A549 (cell line): ENCODE measurements around the gene SLC27A1. TPM values are rescaled to one million over a fixed set of nuclear protein-coding genes. Genes with fewer than 3 reads are reported as not detected.

ENCODE experiments used
- ATAC-seq, 2 experiments: fragments of 200-7000 bp in 1 of 2; fragments of >200 bp in 1 of 2; cut with Nextera tagmentation in 1 of 2; cut with Tn5 transposase in 1 of 2; 3 replicates each; pipeline versions ENCODE4 v1.8.0 to v1.9.1; 2018 to 2020; ENCODE audit warnings: mild to moderate bottlenecking in 1 of 2, moderate library complexity in 1 of 2
- CTCF ChIA-PET: fragments of 300-600 bp; sonication (Branson Sonifier 250); formaldehyde crosslinking; extraction: SDS; loops from one replicate; lab custom pipeline; 2021; ENCODE audit warnings: antibody characterized with exemption, inconsistent platforms; lab: Yijun Ruan, JAX
- POLR2A ChIA-PET: fragments of 350-600 bp; formaldehyde crosslinking; extraction: SDS; loops from one replicate; lab custom pipeline; 2021; ENCODE audit warnings: antibody characterized with exemption, inconsistent platforms; lab: Yijun Ruan, JAX
- DNase-seq, 2 experiments: peaks; one replicate each; pipeline versions ENCODE4 v3.0.0 to v3.0.0-alpha.2; 2011 to 2016; ENCODE audit warnings: low read depth in 1 of 2, low spot score in 1 of 2
- FAIRE-seq: peaks from 2 replicates; lab custom pipeline; 2011; peaks lifted over from hg19 to GRCh38; lab: Jason Lieb, UNC
- H3K27ac ChIP-seq, 2 experiments: fragments of >200 bp; sonication (Bioruptor Twin); formaldehyde crosslinking; 3 replicates each; pipeline ENCODE4 v1.5.1; 2016 to 2017
- H3K4me1 ChIP-seq: fragments of >200 bp; sonication (Bioruptor Twin); formaldehyde crosslinking; 3 replicates; pipeline ENCODE4 v1.6.1; 2016
- H3K4me2 ChIP-seq: fragments of >200 bp; sonication (Bioruptor Twin); formaldehyde crosslinking; 3 replicates; pipeline ENCODE4 v1.6.1; 2016
- H3K4me3 ChIP-seq: fragments of >200 bp; sonication (Bioruptor Twin); formaldehyde crosslinking; 3 replicates; pipeline ENCODE4 v1.5.1; 2016
- H3K9me3 ChIP-seq: fragments of >200 bp; sonication (Bioruptor Twin); formaldehyde crosslinking; 3 replicates; pipeline ENCODE4 v1.6.1; 2016
- CBX2 ChIP-seq: fragments of 200-600 bp; sonication (generic); IDR thresholded peaks from 2 replicates; pipeline ENCODE4 v1.6.1; 2016; ENCODE audit warnings: low read depth, mild to moderate bottlenecking, borderline replicate concordance
- CTCF ChIP-seq: fragments of >200 bp; sonication (Bioruptor Twin); formaldehyde crosslinking; IDR thresholded peaks from 3 replicates; pipeline ENCODE4 v1.5.1; 2016
- EHF ChIP-seq: fragments of 250-450 bp; sonication (Bioruptor Pico); IDR thresholded peaks from 2 replicates; pipeline ENCODE4 v1.5.0; 2020; ENCODE audit warnings: mild to moderate bottlenecking
- EHMT2 ChIP-seq: fragments of 200-600 bp; sonication (generic); IDR thresholded peaks from 2 replicates; pipeline ENCODE4 v1.6.1; 2016; ENCODE audit warnings: antibody characterized with exemption, low read depth, mild to moderate bottlenecking, moderate library complexity
- ELK1 ChIP-seq: fragments of 150-350 bp; IDR thresholded peaks from 2 replicates; pipeline ENCODE4 v1.6.1; 2014; ENCODE audit warnings: low read depth, mild to moderate bottlenecking, low read length
- ESRRA ChIP-seq: fragments of 150-350 bp; IDR thresholded peaks from 2 replicates; pipeline ENCODE4 v1.6.1; 2014; ENCODE audit warnings: mild to moderate bottlenecking, low read length, borderline replicate concordance
- FOSB ChIP-seq: fragments of 250-450 bp; sonication (Bioruptor Pico); IDR thresholded peaks from 2 replicates; pipeline ENCODE4 v1.5.0; 2020; ENCODE audit warnings: mild to moderate bottlenecking, moderate library complexity
- FOSL2 ChIP-seq, 2 experiments: fragments of 450-650 bp in 1 of 2; fragments of >200 bp in 1 of 2; sonication (Bioruptor Twin) in 1 of 2; formaldehyde crosslinking; IDR thresholded peaks; 2 replicates each; pipeline versions ENCODE4 v1.5.0 to v1.6.1; 2016 to 2020; ENCODE audit warnings: mild to moderate bottlenecking in 1 of 2, moderate library complexity in 1 of 2
- FOXS1 ChIP-seq: fragments of 250-450 bp; sonication (Bioruptor Pico); IDR thresholded peaks from 2 replicates; pipeline ENCODE4 v1.5.0; 2020; ENCODE audit warnings: mild to moderate bottlenecking, moderate library complexity
- GATA3 ChIP-seq: IDR thresholded peaks from 2 replicates; pipeline ENCODE4 v1.6.1; 2012; ENCODE audit warnings: borderline replicate concordance
- HES2 ChIP-seq: fragments of >200 bp; sonication (Bioruptor Twin); formaldehyde crosslinking; IDR thresholded peaks from 2 replicates; pipeline ENCODE4 v1.6.1; 2016
- HEYL ChIP-seq: fragments of 250-450 bp; sonication (Bioruptor Pico); IDR thresholded peaks from 2 replicates; pipeline ENCODE4 v1.8.0; 2021; ENCODE audit warnings: mild to moderate bottlenecking, moderate library complexity
- HOXA7 ChIP-seq: fragments of 250-450 bp; sonication (Bioruptor Pico); IDR thresholded peaks from 2 replicates; pipeline ENCODE4 v1.5.0; 2020; ENCODE audit warnings: mild to moderate bottlenecking, moderate library complexity
- KDM5A ChIP-seq: fragments of 200-600 bp; sonication (generic); IDR thresholded peaks from 2 replicates; pipeline ENCODE4 v1.6.1; 2016; ENCODE audit warnings: antibody characterized with exemption, mild to moderate bottlenecking
- MAFK ChIP-seq: fragments of 450-650 bp; IDR thresholded peaks from 2 replicates; pipeline ENCODE4 v1.6.1; 2014; ENCODE audit not compliant: partially characterized antibody
- MAZ ChIP-seq: fragments of 150-350 bp; IDR thresholded peaks from 2 replicates; pipeline ENCODE4 v1.6.1; 2014; ENCODE audit warnings: antibody characterized with exemption, low read depth, low read length, borderline replicate concordance
- MYC ChIP-seq: IDR thresholded peaks from 2 replicates; pipeline ENCODE4 v1.6.1; 2012; ENCODE audit warnings: mild to moderate bottlenecking, inconsistent platforms, low read length, improper control_type of control experiment, borderline replicate concordance
- POLR2A ChIP-seq: IDR thresholded peaks from 2 replicates; pipeline ENCODE4 v1.6.1; 2012; ENCODE audit warnings: mild to moderate bottlenecking, low read length
- POLR2AphosphoS2 ChIP-seq: conservative IDR thresholded peaks from 2 replicates; pipeline ENCODE4 v1.6.1; 2012; ENCODE audit warnings: low read length, improper control_type of control experiment, inconsistent platforms
- RARB ChIP-seq: fragments of 250-450 bp; sonication (Bioruptor Pico); IDR thresholded peaks from 2 replicates; pipeline ENCODE4 v1.8.0; 2021; ENCODE audit warnings: mild to moderate bottlenecking, moderate library complexity
- RCOR1 ChIP-seq: fragments of 150-350 bp; IDR thresholded peaks from 2 replicates; pipeline ENCODE4 v1.6.1; 2014; ENCODE audit warnings: antibody characterized with exemption, low read length, low read depth
- REST ChIP-seq: fragments of 200-600 bp; sonication (generic); IDR thresholded peaks from 2 replicates; pipeline ENCODE4 v1.6.1; 2016; ENCODE audit warnings: antibody characterized with exemption, mild to moderate bottlenecking, moderate library complexity
- RFX5 ChIP-seq: fragments of 450-650 bp; IDR thresholded peaks from 2 replicates; pipeline ENCODE4 v1.7.1; 2014; ENCODE audit warnings: antibody characterized with exemption, mild to moderate bottlenecking, moderate library complexity
- USF2 ChIP-seq: fragments of 450-650 bp; IDR thresholded peaks from 2 replicates; pipeline ENCODE4 v1.6.1; 2014; ENCODE audit warnings: antibody characterized with exemption
- ZFP36 ChIP-seq: fragments of 450-650 bp; IDR thresholded peaks from 2 replicates; pipeline ENCODE4 v1.6.1; 2014; ENCODE audit warnings: borderline replicate concordance; ENCODE audit not compliant: partially characterized antibody
- ZSCAN20 ChIP-seq: fragments of 250-450 bp; sonication (Bioruptor Pico); IDR thresholded peaks from 2 replicates; pipeline ENCODE4 v1.8.0; 2022; ENCODE audit warnings: mild to moderate bottlenecking, moderate library complexity
- WGBS: methylation state at CpG from one replicate; pipeline ENCODE4 v1.1.6; 2017; ENCODE audit errors: missing lambda C conversion rate; 5-methylcytosine and 5-hydroxymethylcytosine counted together
- polyA plus RNA-seq, 4 experiments: library from polyadenylated mRNA; depleted of rRNA in 3 of 4; stranded (reverse); fragments of >200 nt; fragmentation: RNase III in 1 of 4; extraction: RNeasy Plus Mini Kit Qiagen cat#74134 plus additional on column Dnase treatment in 1 of 4; gene quantifications; 2 replicates in 3 of 4; 3 replicates in 1 of 4; pipeline ENCODE4 v1.2.3, GENCODE V29; 2011 to 2017

SLC27A1 gene
- polyA plus RNA-seq, 2 of the 4 experiments (the other 2 are of a cell fraction), result 1.8 to 2.5 TPM

- Histone ChIP-seq H3K27ac (no peak overlapping the region), H3K4me1 (peaks cover 10% of the 10 kb centered on the region), H3K9me3 (peaks cover 7% of the 10 kb centered on the region; the same call in 1 of the 3 replicates), H3K4me2 (no peak overlapping the region), H3K4me3 (no peak overlapping the region)
- ChIA-PET POLR2A (no interaction called here), CTCF (interaction anchor here (2.7 kb wide), 1 partner anchor 10 kb away, joined by 14 read pairs; no protein-coding TSS in a partner anchor)
- DNase-seq, result no peak
- ATAC-seq, result no peak
- no peak for FAIRE-seq
- TF ChIP-seq ZFP36 (no peak), GATA3 (no peak), FOSB (CRISPR knock-in tag) (no peak), EHF (CRISPR knock-in tag) (no peak), USF2 (no peak), RFX5 (no peak), KDM5A (no peak), ELK1 (no peak)
- 72% methylated on average over 10 of the region's 10 CpGs for WGBS
These were observed 34.9 kb downstream of the SLC27A1 start for GRCh38 chr19:17505223-17505622.

GRCh38 chr19:17506745-17507144 is 36.4 kb downstream of the SLC27A1 start:
- ATAC-seq (no peak), DNase-seq (no peak), FAIRE-seq (no peak)
- TF ChIP-seq MYC (no peak), RCOR1 (no peak), MAFK (no peak), EHMT2 (no peak), ESRRA (no peak), RARB (no peak), REST (no peak), POLR2AphosphoS2 (no peak), HES2 (no peak), ZSCAN20 (CRISPR knock-in tag) (no peak), HEYL (CRISPR knock-in tag) (no peak), HOXA7 (CRISPR knock-in tag) (no peak), FOSL2 (IDR thresholded peaks at IDR 0.05) (no peak), FOSL2 (CRISPR knock-in tag; IDR thresholded peaks at IDR 0.05) (no peak), CTCF (no peak), MAZ (no peak), FOXS1 (CRISPR knock-in tag) (no peak), CBX2 (no peak), POLR2A (no peak), USF2 (no peak)
- Histone ChIP-seq H3K9me3 (peaks cover 7% of the 10 kb centered on the region; the same call in 1 of the 3 replicates), H3K4me2 (no peak overlapping the region), H3K4me1 (peaks cover 10% of the 10 kb centered on the region), H3K27ac (peak overlapping the region in 1 of 2 experiments; percentile 37; a peak in 3 of 6 replicates), H3K4me3 (no peak overlapping the region)
- ChIA-PET POLR2A (no interaction called here), CTCF (interaction anchor here (1.0 to 2.7 kb wide), 2 partner anchors 10 to 11 kb away, joined by 3 to 14 read pairs; no protein-coding TSS in a partner anchor)
- 83% methylated on average over 8 of the region's 9 CpGs for WGBS
